Measurements from ENCODE around the gene MCTP1.
A peak's percentile ranks its signal among the peaks of the same experiment; 100 is the strongest.

MCTP1 gene

GRCh38 chr5:95252801-95253200 lies 32.1 kb downstream of the MCTP1 start:
- H3K4me3 Mint-ChIP-seq, result no peak overlapping the region
- no peak overlapping the region for H3K27ac Mint-ChIP-seq
- H3K4me1 Mint-ChIP-seq, result no peaks in the 10 kb centered on the region
- H3K36me3 Mint-ChIP-seq (ENCODE audit: low read depth), result no peaks in the 10 kb centered on the region
- H3K9me3 Mint-ChIP-seq, result no peaks in the 10 kb centered on the region
- no peak for TF ChIP-seq CTCF (IDR thresholded peaks at IDR 0.05; ENCODE audit: unreplicated experiment in 3 of 3)
- no peaks in the 10 kb centered on the region for H3K27me3 Mint-ChIP-seq (ENCODE audit: low read depth)

- H3K4me1 Mint-ChIP-seq, result no peaks in the 10 kb centered on the region
- H3K36me3 Mint-ChIP-seq (ENCODE audit: low read depth), result no peaks in the 10 kb centered on the region
- H3K4me3 Mint-ChIP-seq, result no peak overlapping the region
- H3K27ac Mint-ChIP-seq, result no peak overlapping the region
- H3K27me3 Mint-ChIP-seq (ENCODE audit: low read depth), result no peaks in the 10 kb centered on the region
- H3K9me3 Mint-ChIP-seq, result peaks cover 4% of the 10 kb centered on the region
- no peak for TF ChIP-seq CTCF (IDR thresholded peaks at IDR 0.05; ENCODE audit: unreplicated experiment in 3 of 3)
Measured at GRCh38 chr5:95251185-95251584, 33.7 kb downstream of the MCTP1 start.

GRCh38 chr5:95244479-95244878 lies 40.4 kb downstream of the MCTP1 start:
- peaks cover 6% of the 10 kb centered on the region for H3K9me3 Mint-ChIP-seq
- no peak for TF ChIP-seq CTCF (IDR thresholded peaks at IDR 0.05; ENCODE audit: unreplicated experiment in 3 of 3)
- H3K36me3 Mint-ChIP-seq (ENCODE audit: low read depth), result no peaks in the 10 kb centered on the region
- H3K27ac Mint-ChIP-seq, result no peak overlapping the region
- no peaks in the 10 kb centered on the region for H3K4me1 Mint-ChIP-seq
- H3K4me3 Mint-ChIP-seq, result no peak overlapping the region
- H3K27me3 Mint-ChIP-seq (ENCODE audit: low read depth), result no peaks in the 10 kb centered on the region

GRCh38 chr5:95241635-95242034 lies 43.3 kb downstream of the MCTP1 start:
- H3K4me1 Mint-ChIP-seq, result no peaks in the 10 kb centered on the region
- H3K36me3 Mint-ChIP-seq (ENCODE audit: low read depth), result no peaks in the 10 kb centered on the region
- TF ChIP-seq CTCF (IDR thresholded peaks at IDR 0.05; ENCODE audit: unreplicated experiment in 3 of 3), result no peak
- H3K9me3 Mint-ChIP-seq, result peaks cover 2% of the 10 kb centered on the region
- H3K27me3 Mint-ChIP-seq (ENCODE audit: low read depth), result no peaks in the 10 kb centered on the region
- H3K27ac Mint-ChIP-seq, result no peak overlapping the region
- H3K4me3 Mint-ChIP-seq, result no peak overlapping the region

- no peaks in the 10 kb centered on the region for H3K36me3 Mint-ChIP-seq (ENCODE audit: low read depth)
- TF ChIP-seq CTCF (IDR thresholded peaks at IDR 0.05; ENCODE audit: unreplicated experiment in 3 of 3), result no peak
- peaks cover 2% of the 10 kb centered on the region for H3K9me3 Mint-ChIP-seq
- no peaks in the 10 kb centered on the region for H3K27me3 Mint-ChIP-seq (ENCODE audit: low read depth)
- H3K4me1 Mint-ChIP-seq, result no peaks in the 10 kb centered on the region
- H3K4me3 Mint-ChIP-seq, result no peak overlapping the region
- H3K27ac Mint-ChIP-seq, result no peak overlapping the region
Measured at GRCh38 chr5:95241161-95241560, 43.7 kb downstream of the MCTP1 start.

GRCh38 chr5:95238560-95239325 lies 46.2 kb downstream of the MCTP1 start:
- H3K27ac Mint-ChIP-seq, result no peak overlapping the region
- no peaks in the 10 kb centered on the region for H3K27me3 Mint-ChIP-seq (ENCODE audit: low read depth)
- TF ChIP-seq CTCF (IDR thresholded peaks at IDR 0.05; ENCODE audit: unreplicated experiment in 3 of 3), result peak; percentile 27 to 40 (median 31)
- H3K9me3 Mint-ChIP-seq, result no peaks in the 10 kb centered on the region
- H3K36me3 Mint-ChIP-seq (ENCODE audit: low read depth), result no peaks in the 10 kb centered on the region
- no peak overlapping the region for H3K4me3 Mint-ChIP-seq
- no peaks in the 10 kb centered on the region for H3K4me1 Mint-ChIP-seq
